ENCODE results near the gene ADGRL3.

ADGRL3 gene

GRCh38 chr4:61545902-61546480 is 345.9 kb downstream of the ADGRL3 start:
- no peak overlapping the region for H3K27ac ChIP-seq
- TF ChIP-seq ZFX (IDR thresholded peaks at IDR 0.05): no peak
- TF ChIP-seq, protein P1, sequence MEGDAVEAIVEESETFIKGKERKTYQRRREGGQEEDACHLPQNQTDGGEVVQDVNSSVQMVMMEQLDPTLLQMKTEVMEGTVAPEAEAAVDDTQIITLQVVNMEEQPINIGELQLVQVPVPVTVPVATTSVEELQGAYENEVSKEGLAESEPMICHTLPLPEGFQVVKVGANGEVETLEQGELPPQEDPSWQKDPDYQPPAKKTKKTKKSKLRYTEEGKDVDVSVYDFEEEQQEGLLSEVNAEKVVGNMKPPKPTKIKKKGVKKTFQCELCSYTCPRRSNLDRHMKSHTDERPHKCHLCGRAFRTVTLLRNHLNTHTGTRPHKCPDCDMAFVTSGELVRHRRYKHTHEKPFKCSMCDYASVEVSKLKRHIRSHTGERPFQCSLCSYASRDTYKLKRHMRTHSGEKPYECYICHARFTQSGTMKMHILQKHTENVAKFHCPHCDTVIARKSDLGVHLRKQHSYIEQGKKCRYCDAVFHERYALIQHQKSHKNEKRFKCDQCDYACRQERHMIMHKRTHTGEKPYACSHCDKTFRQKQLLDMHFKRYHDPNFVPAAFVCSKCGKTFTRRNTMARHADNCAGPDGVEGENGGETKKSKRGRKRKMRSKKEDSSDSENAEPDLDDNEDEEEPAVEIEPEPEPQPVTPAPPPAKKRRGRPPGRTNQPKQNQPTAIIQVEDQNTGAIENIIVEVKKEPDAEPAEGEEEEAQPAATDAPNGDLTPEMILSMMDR (conservative IDR thresholded peaks at IDR 0.05): no peak

- TF ChIP-seq, protein P1 (conservative IDR thresholded peaks at IDR 0.05): no peak
- TF ChIP-seq ZFX (IDR thresholded peaks at IDR 0.05): no peak
- no peak overlapping the region for H3K27ac ChIP-seq
These were observed 349.2 kb downstream of the ADGRL3 start for GRCh38 chr4:61549336-61549735.

DNA sequence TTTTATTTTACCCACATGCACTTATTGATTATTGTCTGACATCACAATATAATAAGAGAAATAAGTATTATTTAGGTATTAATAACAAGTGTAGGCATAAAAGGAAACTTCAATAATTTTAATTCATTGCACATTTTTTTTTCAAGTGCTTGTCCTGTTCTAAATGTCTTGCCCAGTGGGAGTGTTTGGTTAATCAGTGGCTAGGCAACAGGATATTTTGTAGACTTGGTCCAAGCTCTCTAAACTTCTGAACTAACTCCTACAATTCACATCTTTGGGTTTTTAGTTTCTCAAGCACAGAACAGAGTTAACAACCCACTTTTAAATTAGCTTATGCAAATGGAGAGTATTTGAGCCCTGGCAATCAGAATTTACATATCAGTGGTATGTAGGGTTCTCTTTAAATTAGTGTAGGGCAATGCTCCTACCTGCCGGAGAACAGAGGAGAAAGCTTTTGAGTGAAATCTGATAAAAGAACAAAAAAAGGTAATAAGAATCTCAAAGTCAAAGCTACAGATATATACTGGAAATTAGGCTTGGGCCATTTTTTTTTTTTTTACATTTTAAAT is 353.5 kb downstream of the ADGRL3 start:
- no peak for TF ChIP-seq ZFX (IDR thresholded peaks at IDR 0.05)
- TF ChIP-seq, protein P1 (conservative IDR thresholded peaks at IDR 0.05): no peak
- H3K27ac ChIP-seq: no peak overlapping the region

DNA sequence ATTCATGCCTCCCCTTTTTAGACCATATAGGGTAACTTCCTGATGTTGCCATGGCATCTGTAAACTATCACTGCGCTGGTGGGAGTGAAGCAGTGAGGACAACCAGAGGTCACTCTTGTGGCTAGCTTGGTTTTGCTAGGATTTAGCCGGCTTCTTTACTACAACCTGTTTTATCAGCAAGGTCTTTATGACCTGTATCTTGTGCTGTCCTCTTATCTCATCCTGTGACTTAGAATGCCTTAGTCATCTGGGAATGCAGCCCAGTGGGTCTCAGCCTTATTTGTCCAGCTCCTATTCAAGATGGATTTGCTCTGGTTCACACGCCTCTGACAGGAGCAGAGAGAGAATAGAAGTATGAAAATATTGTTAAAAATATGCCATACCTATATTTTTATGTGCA is 355.7 kb downstream of the ADGRL3 start:
- H3K27ac ChIP-seq: no peak overlapping the region
- TF ChIP-seq, protein P1 (conservative IDR thresholded peaks at IDR 0.05): no peak
- TF ChIP-seq ZFX (IDR thresholded peaks at IDR 0.05): no peak

GRCh38 chr4:61556277-61556676 is 356.2 kb downstream of the ADGRL3 start:
- TF ChIP-seq ZFX (IDR thresholded peaks at IDR 0.05): no peak
- TF ChIP-seq, protein P1 (conservative IDR thresholded peaks at IDR 0.05): no peak
- no peak overlapping the region for H3K27ac ChIP-seq

- TF ChIP-seq ZFX (IDR thresholded peaks at IDR 0.05): no peak
- TF ChIP-seq, protein P1 (conservative IDR thresholded peaks at IDR 0.05): no peak
- H3K27ac ChIP-seq: no peak overlapping the region
These were observed 359.3 kb downstream of the ADGRL3 start for GRCh38 chr4:61559396-61559795.

DNA sequence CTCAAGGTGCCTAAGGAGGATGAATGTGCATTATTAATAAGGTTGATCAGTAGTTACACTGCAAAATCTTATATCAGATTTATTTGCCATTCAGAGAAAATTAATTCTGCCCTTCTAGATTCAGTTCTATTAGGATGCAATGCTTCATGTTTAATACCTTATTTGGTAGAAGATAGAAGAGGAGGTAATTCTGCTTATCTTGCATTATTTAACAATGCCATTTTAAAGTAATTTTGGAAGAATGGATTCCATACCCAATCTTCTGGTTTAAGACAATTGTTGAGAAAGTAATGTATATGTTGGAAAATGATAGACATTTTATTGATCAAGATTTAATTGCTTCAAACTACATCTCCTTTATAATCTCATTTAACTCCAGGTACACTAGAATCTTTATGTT is 360.9 kb downstream of the ADGRL3 start:
- TF ChIP-seq, protein P1 (conservative IDR thresholded peaks at IDR 0.05): no peak
- no peak for TF ChIP-seq ZFX (IDR thresholded peaks at IDR 0.05)
- H3K27ac ChIP-seq: no peak overlapping the region
